HEK293 (cell line): ENCODE measurements around the gene ATP6V0C.

Source experiments
- CTCF ChIA-PET: fragments of 350-600 bp; formaldehyde crosslinking; extraction: SDS; loops from one replicate; lab custom pipeline; 2021; ENCODE audit warnings: antibody characterized with exemption; lab: Yijun Ruan, JAX
- POLR2A ChIA-PET: fragments of 300-600 bp; formaldehyde crosslinking; extraction: SDS; loops from one replicate; lab custom pipeline; 2020; ENCODE audit warnings: antibody characterized with exemption, inconsistent platforms; lab: Yijun Ruan, JAX
- H3K27ac ChIP-seq: fragments of 200-500 bp; sonication (Bioruptor generic); 2 replicates; pipeline ENCODE4 v1.5.1; 2014; ENCODE audit warnings: low read depth, low read length, control low read depth, inconsistent platforms; ENCODE audit errors: extremely low read depth
- H3K36me3 ChIP-seq, 2 experiments: fragments of 200-500 bp in 1 of 2; sonication (Bioruptor generic) in 1 of 2; 1 replicate in 1 of 2; 2 replicates in 1 of 2; pipeline ENCODE4 v1.5.1; 2014 to 2017; ENCODE audit warnings: inconsistent platforms in 2 of 2, low read length in 2 of 2; ENCODE audit not compliant: control insufficient read depth in 2 of 2, insufficient read depth in 1 of 2
- H3K4me1 ChIP-seq: fragments of 200-500 bp; sonication (Bioruptor generic); 2 replicates; pipeline ENCODE4 v1.5.1; 2014; ENCODE audit warnings: mild to moderate bottlenecking, low read length, inconsistent platforms; ENCODE audit not compliant: control insufficient read depth, insufficient read depth
- H3K4me3 ChIP-seq: 2 replicates; pipeline ENCODE4 v1.5.1; 2011; ENCODE audit warnings: low read depth, mild to moderate bottlenecking, control low read depth, low read length, moderate library complexity
- H3K9me3 ChIP-seq: fragments of 200-500 bp; sonication (Bioruptor generic); 2 replicates; pipeline ENCODE4 v1.5.1; 2014; ENCODE audit warnings: low read depth, low read length, inconsistent platforms; ENCODE audit not compliant: control insufficient read depth, insufficient read depth
- AEBP2 ChIP-seq: fragments of 450-650 bp; formaldehyde crosslinking; IDR thresholded peaks from 2 replicates; pipeline ENCODE4 v1.5.1; 2016; ENCODE audit warnings: missing biosample characterization, missing genetic modification characterization, borderline replicate concordance
- ATF2 ChIP-seq: fragments of 450-650 bp; formaldehyde crosslinking; IDR thresholded peaks from 2 replicates; pipeline ENCODE4 v1.5.1; 2016; ENCODE audit warnings: missing biosample characterization, missing genetic modification characterization, low read depth
- GLI4 ChIP-seq: fragments of 450-650 bp; formaldehyde crosslinking; IDR thresholded peaks from 2 replicates; pipeline ENCODE4 v1.5.1; 2016; ENCODE audit warnings: missing biosample characterization, missing genetic modification characterization
- HOXC10 ChIP-seq: sonication (generic); formaldehyde crosslinking; IDR thresholded peaks from 2 replicates; pipeline ENCODE4 v1.8.1; 2023; ENCODE audit warnings: mild to moderate bottlenecking, missing genetic modification reagents
- KLF9 ChIP-seq: fragments of 450-650 bp; formaldehyde crosslinking; IDR thresholded peaks from 2 replicates; pipeline ENCODE4 v1.5.1; 2016; ENCODE audit warnings: missing biosample characterization, missing genetic modification characterization, low read depth
- MZF1 ChIP-seq: fragments of 450-650 bp; formaldehyde crosslinking; IDR thresholded peaks from 2 replicates; pipeline ENCODE4 v1.5.1; 2017; ENCODE audit warnings: missing biosample characterization, missing genetic modification characterization, borderline replicate concordance
- SCRT2 ChIP-seq: fragments of 450-650 bp; formaldehyde crosslinking; IDR thresholded peaks from 2 replicates; pipeline ENCODE4 v1.5.1; 2016; ENCODE audit warnings: missing biosample characterization, missing genetic modification characterization
- SP2 ChIP-seq: fragments of 450-650 bp; formaldehyde crosslinking; IDR thresholded peaks from 2 replicates; pipeline ENCODE4 v1.5.1; 2016; ENCODE audit warnings: missing biosample characterization, missing genetic modification characterization
- WT1 ChIP-seq: fragments of 450-650 bp; formaldehyde crosslinking; IDR thresholded peaks from 2 replicates; pipeline ENCODE4 v1.5.1; 2016; ENCODE audit warnings: missing biosample characterization, missing genetic modification characterization
- ZBTB21 ChIP-seq: fragments of 450-650 bp; formaldehyde crosslinking; IDR thresholded peaks from 2 replicates; pipeline ENCODE4 v1.5.1; 2017; ENCODE audit warnings: missing biosample characterization, missing genetic modification characterization
- ZFP37 ChIP-seq: fragments of 450-650 bp; formaldehyde crosslinking; IDR thresholded peaks from 2 replicates; pipeline ENCODE4 v1.5.1; 2016; ENCODE audit warnings: missing biosample characterization, missing genetic modification characterization
- ZNF148 ChIP-seq: fragments of 450-650 bp; formaldehyde crosslinking; IDR thresholded peaks from 2 replicates; pipeline ENCODE4 v1.5.0; 2017; ENCODE audit warnings: missing biosample characterization, missing genetic modification characterization, borderline replicate concordance
- ZNF175 ChIP-seq: fragments of 450-650 bp; formaldehyde crosslinking; IDR thresholded peaks from 2 replicates; pipeline ENCODE4 v1.5.1; 2016; ENCODE audit warnings: missing biosample characterization, missing genetic modification characterization
- ZNF18 ChIP-seq: fragments of 450-650 bp; formaldehyde crosslinking; IDR thresholded peaks from 2 replicates; pipeline ENCODE4 v1.5.1; 2016; ENCODE audit warnings: missing biosample characterization, missing genetic modification characterization
- ZNF184 ChIP-seq: fragments of 450-650 bp; IDR thresholded peaks from 2 replicates; pipeline ENCODE4 v1.5.1; 2018; ENCODE audit warnings: missing biosample characterization, mild to moderate bottlenecking, missing genetic modification characterization
- ZNF266 ChIP-seq: fragments of 450-650 bp; formaldehyde crosslinking; IDR thresholded peaks from 2 replicates; pipeline ENCODE4 v1.5.1; 2016; ENCODE audit warnings: missing biosample characterization, missing genetic modification characterization, low read depth
- ZNF473 ChIP-seq: fragments of 450-650 bp; formaldehyde crosslinking; IDR thresholded peaks from 2 replicates; pipeline ENCODE4 v1.5.1; 2017; ENCODE audit warnings: missing biosample characterization, missing genetic modification characterization
- ZNF501 ChIP-seq: fragments of 450-650 bp; formaldehyde crosslinking; IDR thresholded peaks from 2 replicates; pipeline ENCODE4 v1.5.1; 2016; ENCODE audit warnings: missing biosample characterization, missing genetic modification characterization
- ZNF571 ChIP-seq: fragments of 450-650 bp; formaldehyde crosslinking; IDR thresholded peaks from 2 replicates; pipeline ENCODE4 v1.5.0; 2017; ENCODE audit warnings: missing biosample characterization, missing genetic modification characterization
- ZNF776 ChIP-seq: fragments of 450-650 bp; formaldehyde crosslinking; IDR thresholded peaks from 2 replicates; pipeline ENCODE4 v1.5.0; 2017; ENCODE audit warnings: missing biosample characterization, missing genetic modification characterization, borderline replicate concordance

The ATP6V0C gene

GRCh38 chr16:2476345-2476720, 37.4 kb upstream of the ATP6V0C start (continued):
- TF ChIP-seq SCRT2 (tag by site-specific recombination), result no peak
- no peak for TF ChIP-seq WT1
- no peak for TF ChIP-seq HOXC10 (CRISPR knock-in tag)
- TF ChIP-seq ZNF266 (tag by site-specific recombination), result no peak

- POLR2A ChIA-PET, result interaction anchor here (1.4 kb wide), 1 partner anchor 9 kb away, joined by 3 read pairs; no protein-coding TSS in a partner anchor
Observed at GRCh38 chr16:2476741-2477140, 37.0 kb upstream of the ATP6V0C start.

More at GRCh38 chr16:2476741-2477140, 37.0 kb upstream of the ATP6V0C start:
- H3K4me1 ChIP-seq, result peaks cover 6% of the 10 kb centered on the region
- H3K36me3 ChIP-seq, result peaks cover 0 to 4% of the 10 kb centered on the region in 2 experiments; a peak in 1 of 3 replicates
- TF ChIP-seq MZF1 (tag by site-specific recombination), result no peak
- TF ChIP-seq ZFP37 (tag by site-specific recombination), result no peak
- no peak for TF ChIP-seq KLF9 (tag by site-specific recombination)
- no peak for TF ChIP-seq ATF2 (tag by site-specific recombination)
- TF ChIP-seq AEBP2, result no peak
- TF ChIP-seq GLI4 (tag by site-specific recombination), result no peak
- no peak for TF ChIP-seq ZNF473 (tag by site-specific recombination)
- TF ChIP-seq ZNF501 (tag by site-specific recombination), result no peak
- no peak for TF ChIP-seq ZNF175 (tag by site-specific recombination)
- TF ChIP-seq ZNF18, result no peak
- TF ChIP-seq SP2 (tag by site-specific recombination), result no peak
- no peak for TF ChIP-seq ZBTB21 (tag by site-specific recombination)
- no peak for TF ChIP-seq ZNF184 (tag by site-specific recombination)
- TF ChIP-seq ZNF571 (tag by site-specific recombination), result no peak
- TF ChIP-seq ZNF148 (tag by site-specific recombination), result no peak
- no peak for TF ChIP-seq ZNF776 (tag by site-specific recombination)
- no peak overlapping the region for H3K4me3 ChIP-seq
- CTCF ChIA-PET, result no interaction called here
- H3K27ac ChIP-seq, result no peak overlapping the region
- no peaks in the 10 kb centered on the region for H3K9me3 ChIP-seq
